ENCODE results near the gene LIPT2.

GRCh38 chr11:74485868-74486267, 7.7 kb downstream of the LIPT2 start:
- no peak for TF ChIP-seq ZNF8 (CRISPR knock-in tag; IDR thresholded peaks at IDR 0.05)
- no peak for TF ChIP-seq PATZ1 (CRISPR knock-in tag; IDR thresholded peaks at IDR 0.05; ENCODE audit: borderline replicate concordance)
- no peak for TF ChIP-seq CSRNP3 (CRISPR knock-in tag; IDR thresholded peaks at IDR 0.05)
- TF ChIP-seq ARNTL (CRISPR knock-in tag; IDR thresholded peaks at IDR 0.05; ENCODE audit: borderline replicate concordance, low read depth) = no peak
- TF ChIP-seq CREB5 (CRISPR knock-in tag; IDR thresholded peaks at IDR 0.05; ENCODE audit: low read depth) = no peak
- TF ChIP-seq ZFP3 (CRISPR knock-in tag; IDR thresholded peaks at IDR 0.05) = no peak
- TF ChIP-seq OSR1 (CRISPR knock-in tag; IDR thresholded peaks at IDR 0.05) = no peak
- TF ChIP-seq CSDC2 (CRISPR knock-in tag; IDR thresholded peaks at IDR 0.05) = no peak
- TF ChIP-seq ZC3H10 (CRISPR knock-in tag; IDR thresholded peaks at IDR 0.05) = no peak

Measured in SK-N-SH treated with all-trans-retinoic acid at 6 μM for 48 hours (cell line).